Uterus (tissue), 2 donors: Measurements from ENCODE around the gene CEBPE.

Experiments
- CTCF ChIP-seq, 4 experiments: fragments of 200-600 bp in 2 of 4; fragments of 450-650 bp in 2 of 4; sonication (generic) in 2 of 4; IDR thresholded peaks; one replicate each; pipeline ENCODE4 v1.5.1; 2016 to 2019; ENCODE audit warnings: antibody characterized with exemption in 4 of 4, mild to moderate bottlenecking in 2 of 4, moderate library complexity in 1 of 4
- POLR2A ChIP-seq, 2 donors: fragments of 450-650 bp; IDR thresholded peaks; one replicate each; pipeline ENCODE4 v1.6.1; 2016; ENCODE audit warnings: antibody characterized with exemption in 2 of 2, mild to moderate bottlenecking in 1 of 2, moderate library complexity in 1 of 2

GRCh38 chr14:23128969-23129758, 10.1 kb upstream of the CEBPE start:
- TF ChIP-seq CTCF (IDR thresholded peaks at IDR 0.05) (no peak), POLR2A (IDR thresholded peaks at IDR 0.05) (no peak)
